ENCODE results near the gene CLEC18A. TPM values are rescaled to one million over a fixed set of nuclear protein-coding genes. Genes with fewer than 3 reads are reported as not detected.

Gene CLEC18A
- total RNA-seq, 2 donors from 2014 or later, result 12.4 to 21.9 TPM

GRCh38 chr16:69929480-69929879 lies 21.7 kb upstream of the CLEC18A start:
- H3K4me3 ChIP-seq, result peak overlapping the region; percentile 78
- peaks cover 12 to 71% of the 10 kb centered on the region in 2 donors for H3K4me1 ChIP-seq (ENCODE audit: control insufficient read depth in 1 of 2, low read depth in 2 of 2)
- peaks cover 53% of the 10 kb centered on the region for H3K36me3 ChIP-seq
- peak overlapping the region; percentile 96 for H3K27ac ChIP-seq
- ATAC-seq (ENCODE audit: insufficient number of reproducible peaks, low FRiP score, low read depth), result no peak
- no peaks in the 10 kb centered on the region for H3K9me3 ChIP-seq
- no peak for TF ChIP-seq CTCF (IDR thresholded peaks at IDR 0.05)
- no peaks in the 10 kb centered on the region for H3K27me3 ChIP-seq (replicated peaks; ENCODE audit: insufficient read depth)
- DNase-seq (ENCODE audit: low spot score), result no peak

GRCh38 chr16:69930117-69930776 lies 20.9 kb upstream of the CLEC18A start:
- Histone ChIP-seq H3K9me3 (no peaks in the 10 kb centered on the region), H3K4me1 (ENCODE audit: control insufficient read depth in 1 of 2, low read depth in 2 of 2) (peaks cover 12 to 76% of the 10 kb centered on the region in 2 donors), H3K27me3 (replicated peaks; ENCODE audit: insufficient read depth) (no peaks in the 10 kb centered on the region), H3K36me3 (peaks cover 53% of the 10 kb centered on the region), H3K27ac (peak overlapping the region; percentile 96), H3K4me3 (peak overlapping the region; percentile 78)
- peak; percentile 84 for TF ChIP-seq CTCF (IDR thresholded peaks at IDR 0.05)
- no peak for DNase-seq (ENCODE audit: low spot score)
- ATAC-seq (ENCODE audit: insufficient number of reproducible peaks, low FRiP score, low read depth), result no peak

- ATAC-seq (ENCODE audit: insufficient number of reproducible peaks, low FRiP score, low read depth) (no peak), DNase-seq (ENCODE audit: low spot score) (no peak)
- H3K4me1 ChIP-seq (ENCODE audit: control insufficient read depth in 1 of 2, low read depth in 2 of 2), result peaks cover 22 to 89% of the 10 kb centered on the region in 2 donors
- no peak overlapping the region for H3K4me3 ChIP-seq
- peaks cover 64% of the 10 kb centered on the region for H3K36me3 ChIP-seq
- H3K27me3 ChIP-seq (replicated peaks; ENCODE audit: insufficient read depth), result no peaks in the 10 kb centered on the region
- no peak for TF ChIP-seq CTCF (IDR thresholded peaks at IDR 0.05)
- H3K27ac ChIP-seq, result peak overlapping the region; percentile 96
- no peaks in the 10 kb centered on the region for H3K9me3 ChIP-seq
Measured at GRCh38 chr16:69931631-69932030, 19.5 kb upstream of the CLEC18A start.

- DNase-seq (ENCODE audit: low spot score) (no peak), ATAC-seq (ENCODE audit: insufficient number of reproducible peaks, low FRiP score, low read depth) (no peak)
- no peaks in the 10 kb centered on the region for H3K27me3 ChIP-seq (replicated peaks; ENCODE audit: insufficient read depth)
- H3K4me1 ChIP-seq (ENCODE audit: control insufficient read depth in 1 of 2, low read depth in 2 of 2), result peaks cover 27 to 95% of the 10 kb centered on the region in 2 donors
- peaks cover 70% of the 10 kb centered on the region for H3K36me3 ChIP-seq
- no peaks in the 10 kb centered on the region for H3K9me3 ChIP-seq
- no peak overlapping the region for H3K4me3 ChIP-seq
- H3K27ac ChIP-seq, result peak overlapping the region; percentile 96
- no peak for TF ChIP-seq CTCF (IDR thresholded peaks at IDR 0.05)
Measured at GRCh38 chr16:69932228-69932627, 18.9 kb upstream of the CLEC18A start.

- no peak for TF ChIP-seq CTCF (IDR thresholded peaks at IDR 0.05)
- Histone ChIP-seq H3K27ac (peak overlapping the region; percentile 96), H3K36me3 (peaks cover 76% of the 10 kb centered on the region), H3K4me1 (ENCODE audit: control insufficient read depth in 1 of 2, low read depth in 2 of 2) (peaks cover 28 to 97% of the 10 kb centered on the region in 2 donors), H3K4me3 (no peak overlapping the region), H3K27me3 (replicated peaks; ENCODE audit: insufficient read depth) (no peaks in the 10 kb centered on the region), H3K9me3 (no peaks in the 10 kb centered on the region)
- no peak for DNase-seq (ENCODE audit: low spot score)
- no peak for ATAC-seq (ENCODE audit: insufficient number of reproducible peaks, low FRiP score, low read depth)
Measured at GRCh38 chr16:69932691-69933392, 18.3 kb upstream of the CLEC18A start.

Data from thoracic aorta (tissue), 2 donors.